Glutamatergic neuron (in vitro differentiated cells): ENCODE measurements around the gene TEKTIP1. TPM values are rescaled to one million over a fixed set of nuclear protein-coding genes. Genes with fewer than 3 reads are reported as not detected.

Source experiments
- DNase-seq: peaks from one replicate; pipeline ENCODE4 v3.0.0; 2022
- H3K27ac Mint-ChIP-seq: one replicate; pipeline ENCODE4 v1.8.0; 2020; ENCODE audit warnings: mild to moderate bottlenecking, mixed read lengths, inconsistent platforms; ENCODE audit not compliant: unreplicated experiment
- H3K27me3 Mint-ChIP-seq: one replicate; pipeline ENCODE4 v1.8.0; 2020; ENCODE audit warnings: mild to moderate bottlenecking, moderate library complexity, mixed read lengths, inconsistent platforms; ENCODE audit not compliant: unreplicated experiment
- H3K36me3 Mint-ChIP-seq: one replicate; pipeline ENCODE4 v1.8.0; 2020; ENCODE audit warnings: mild to moderate bottlenecking, mixed read lengths, inconsistent platforms; ENCODE audit not compliant: unreplicated experiment
- H3K4me1 Mint-ChIP-seq: one replicate; pipeline ENCODE4 v1.8.0; 2020; ENCODE audit warnings: mild to moderate bottlenecking, low read depth, mixed read lengths, inconsistent platforms; ENCODE audit not compliant: unreplicated experiment
- H3K4me3 Mint-ChIP-seq: one replicate; pipeline ENCODE4 v1.8.0; 2020; ENCODE audit warnings: mild to moderate bottlenecking, mixed read lengths, inconsistent platforms; ENCODE audit not compliant: unreplicated experiment
- H3K9me3 Mint-ChIP-seq: one replicate; pipeline ENCODE4 v1.8.0; 2020; ENCODE audit warnings: mild to moderate bottlenecking, moderate library complexity, mixed read lengths, inconsistent platforms; ENCODE audit not compliant: unreplicated experiment
- total RNA-seq: library from RNA; stranded (reverse); fragmentation: NEBNext Ultra II Directional; extraction: Animal tissue kit (Norgen Biotek cat#: 25700); gene quantifications from one replicate; pipeline ENCODE4 v1.2.1, GENCODE V29; 2021; ENCODE audit not compliant: unreplicated experiment
- TF ChIP-seq, protein P1 (sequence below): fragments of 200-600 bp; sonication (generic); IDR thresholded peaks from one replicate; pipeline ENCODE4 v1.5.0; 2021; ENCODE audit not compliant: partially characterized antibody, unreplicated experiment

TEKTIP1 gene
- total RNA-seq, 1 donor from 2014 or later, result 2.5 TPM

DNA sequence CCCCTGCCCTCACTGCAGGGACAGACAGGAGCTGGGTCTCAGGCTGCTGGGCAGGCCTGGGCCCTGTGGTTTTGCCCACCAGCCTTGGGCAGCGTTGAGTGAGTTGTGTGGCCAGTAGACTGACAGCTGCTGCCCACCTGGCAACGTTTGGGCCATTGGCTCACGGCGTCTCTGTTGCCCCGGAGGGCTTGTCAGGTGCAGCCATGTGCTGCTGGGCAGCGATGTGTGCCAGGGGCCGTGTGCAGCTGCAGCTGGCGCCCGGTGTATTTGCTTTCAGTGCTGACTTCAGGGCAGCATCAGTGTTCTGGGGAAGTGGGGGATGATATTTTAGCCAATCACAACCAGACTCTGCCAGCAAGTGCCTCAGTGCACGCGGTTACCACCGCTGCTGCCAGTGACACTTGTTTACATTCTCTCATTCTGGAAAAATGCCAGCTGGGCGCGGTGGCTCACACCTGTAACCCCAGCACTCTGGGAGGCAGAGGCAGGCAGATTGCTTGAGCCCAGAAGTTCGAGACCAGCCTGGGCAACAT lies 22.2 kb upstream of the TEKTIP1 start:
- Mint-ChIP-seq H3K27me3 (peaks cover 2% of the 10 kb centered on the region), H3K9me3 (peaks cover 5% of the 10 kb centered on the region), H3K36me3 (peaks cover 5% of the 10 kb centered on the region), H3K27ac (no peak overlapping the region), H3K4me3 (no peak overlapping the region), H3K4me1 (peaks cover 28% of the 10 kb centered on the region)
- TF ChIP-seq, protein P1, sequence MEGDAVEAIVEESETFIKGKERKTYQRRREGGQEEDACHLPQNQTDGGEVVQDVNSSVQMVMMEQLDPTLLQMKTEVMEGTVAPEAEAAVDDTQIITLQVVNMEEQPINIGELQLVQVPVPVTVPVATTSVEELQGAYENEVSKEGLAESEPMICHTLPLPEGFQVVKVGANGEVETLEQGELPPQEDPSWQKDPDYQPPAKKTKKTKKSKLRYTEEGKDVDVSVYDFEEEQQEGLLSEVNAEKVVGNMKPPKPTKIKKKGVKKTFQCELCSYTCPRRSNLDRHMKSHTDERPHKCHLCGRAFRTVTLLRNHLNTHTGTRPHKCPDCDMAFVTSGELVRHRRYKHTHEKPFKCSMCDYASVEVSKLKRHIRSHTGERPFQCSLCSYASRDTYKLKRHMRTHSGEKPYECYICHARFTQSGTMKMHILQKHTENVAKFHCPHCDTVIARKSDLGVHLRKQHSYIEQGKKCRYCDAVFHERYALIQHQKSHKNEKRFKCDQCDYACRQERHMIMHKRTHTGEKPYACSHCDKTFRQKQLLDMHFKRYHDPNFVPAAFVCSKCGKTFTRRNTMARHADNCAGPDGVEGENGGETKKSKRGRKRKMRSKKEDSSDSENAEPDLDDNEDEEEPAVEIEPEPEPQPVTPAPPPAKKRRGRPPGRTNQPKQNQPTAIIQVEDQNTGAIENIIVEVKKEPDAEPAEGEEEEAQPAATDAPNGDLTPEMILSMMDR, result no peak
- DNase-seq, result no peak

DNA sequence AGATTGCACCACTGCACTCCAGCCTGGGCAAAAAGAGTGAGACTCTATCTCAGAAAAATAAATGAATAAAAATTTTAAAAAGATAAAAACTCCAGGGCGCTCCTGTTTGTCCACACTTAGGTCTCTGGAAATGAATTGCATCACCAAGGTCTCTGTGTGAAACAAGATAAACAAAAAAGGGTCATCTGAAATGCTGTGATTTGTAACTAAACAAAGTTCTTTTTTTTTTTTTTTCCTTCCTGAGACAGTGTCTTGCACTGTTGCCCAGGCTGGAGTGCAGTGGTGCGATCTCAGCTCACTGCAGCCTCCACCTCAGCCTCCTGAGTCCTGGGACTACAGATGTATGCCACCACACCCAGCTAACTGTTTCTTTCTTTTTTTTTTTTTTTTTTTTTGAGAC lies 21.3 kb upstream of the TEKTIP1 start:
- Mint-ChIP-seq H3K27me3 (peaks cover 6% of the 10 kb centered on the region), H3K27ac (no peak overlapping the region), H3K4me1 (peaks cover 25% of the 10 kb centered on the region), H3K4me3 (no peak overlapping the region), H3K9me3 (peaks cover 7% of the 10 kb centered on the region), H3K36me3 (peaks cover 5% of the 10 kb centered on the region)
- no peak for DNase-seq
- TF ChIP-seq, protein P1, result no peak

DNA sequence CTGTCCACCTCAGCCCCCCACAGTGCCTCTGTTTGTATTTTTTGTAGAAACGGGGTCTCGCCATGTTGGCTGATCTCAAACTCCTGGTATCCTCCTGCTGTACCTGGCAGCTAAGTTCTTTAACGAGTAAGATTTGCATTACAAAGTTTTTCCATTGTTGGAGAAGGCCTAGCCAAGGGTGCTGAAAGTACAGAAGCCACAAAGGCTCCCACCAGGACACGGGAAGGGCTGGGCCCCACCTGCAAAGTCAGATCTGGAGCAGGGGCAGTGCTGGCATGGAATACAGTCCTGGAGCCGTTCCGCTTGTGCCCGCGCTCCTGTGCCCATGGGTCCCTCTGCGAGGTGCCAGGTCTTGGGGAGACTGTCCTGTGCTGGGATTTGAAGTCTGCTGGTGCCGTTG lies 20.7 kb upstream of the TEKTIP1 start:
- Mint-ChIP-seq H3K27ac (no peak overlapping the region), H3K27me3 (peaks cover 6% of the 10 kb centered on the region), H3K9me3 (peaks cover 7% of the 10 kb centered on the region), H3K4me3 (no peak overlapping the region), H3K36me3 (peaks cover 5% of the 10 kb centered on the region), H3K4me1 (peaks cover 25% of the 10 kb centered on the region)
- no peak for DNase-seq
- TF ChIP-seq, protein P1, result no peak

DNA sequence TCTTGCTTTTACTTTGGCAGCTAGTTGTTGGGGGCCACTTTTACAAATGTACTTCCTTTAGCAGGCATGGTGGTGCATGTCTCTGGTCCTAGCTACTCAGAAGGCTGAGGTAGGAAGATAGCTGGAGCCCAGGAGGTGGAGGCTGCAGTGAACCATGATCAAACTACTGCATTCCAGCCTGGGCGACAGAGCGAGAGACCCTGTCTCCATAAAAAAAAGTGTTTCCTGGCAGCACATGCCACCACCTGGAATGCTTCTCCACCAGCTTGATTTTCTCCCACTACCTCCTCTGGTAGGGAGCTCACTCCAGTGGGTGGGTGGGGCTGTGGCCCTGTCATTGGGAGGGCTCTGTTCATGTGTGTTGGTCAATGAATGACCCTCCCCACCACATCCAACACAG lies 20.3 kb upstream of the TEKTIP1 start:
- peaks cover 6% of the 10 kb centered on the region for H3K27me3 Mint-ChIP-seq
- no peak for DNase-seq
- peaks cover 24% of the 10 kb centered on the region for H3K4me1 Mint-ChIP-seq
- no peak overlapping the region for H3K4me3 Mint-ChIP-seq
- H3K27ac Mint-ChIP-seq, result no peak overlapping the region
- peaks cover 5% of the 10 kb centered on the region for H3K36me3 Mint-ChIP-seq
- peaks cover 7% of the 10 kb centered on the region for H3K9me3 Mint-ChIP-seq
- TF ChIP-seq, protein P1, result no peak

DNA sequence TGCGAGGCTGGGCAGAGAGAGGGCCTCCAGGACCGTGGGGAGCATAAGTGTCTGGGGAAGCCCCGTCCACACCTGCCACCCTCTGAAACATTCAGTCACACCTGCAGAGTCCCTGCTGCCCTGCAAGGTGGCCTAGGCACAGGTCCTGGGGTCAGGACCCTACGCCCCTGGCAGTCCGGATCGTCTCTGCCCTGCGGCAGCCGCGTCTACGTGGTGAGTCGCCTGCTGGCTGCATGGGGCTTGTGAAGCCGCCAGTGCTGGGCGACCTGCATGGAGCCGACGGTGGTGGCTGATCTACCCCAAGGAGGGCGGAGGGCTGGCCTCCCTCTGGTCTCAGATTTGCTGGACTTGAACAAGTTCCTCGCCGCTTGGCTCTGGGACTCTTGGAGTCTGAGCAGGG lies 19.8 kb upstream of the TEKTIP1 start:
- H3K4me1 Mint-ChIP-seq, result peaks cover 25% of the 10 kb centered on the region
- DNase-seq, result no peak
- peaks cover 5% of the 10 kb centered on the region for H3K36me3 Mint-ChIP-seq
- no peak overlapping the region for H3K27ac Mint-ChIP-seq
- TF ChIP-seq, protein P1, result no peak
- H3K4me3 Mint-ChIP-seq, result no peak overlapping the region
- H3K9me3 Mint-ChIP-seq, result peaks cover 7% of the 10 kb centered on the region
- peaks cover 6% of the 10 kb centered on the region for H3K27me3 Mint-ChIP-seq
